ENCODE measurements around the gene RREB1.
A peak's percentile ranks its signal among the peaks of the same experiment; 100 is the strongest.

Gene RREB1

DNA sequence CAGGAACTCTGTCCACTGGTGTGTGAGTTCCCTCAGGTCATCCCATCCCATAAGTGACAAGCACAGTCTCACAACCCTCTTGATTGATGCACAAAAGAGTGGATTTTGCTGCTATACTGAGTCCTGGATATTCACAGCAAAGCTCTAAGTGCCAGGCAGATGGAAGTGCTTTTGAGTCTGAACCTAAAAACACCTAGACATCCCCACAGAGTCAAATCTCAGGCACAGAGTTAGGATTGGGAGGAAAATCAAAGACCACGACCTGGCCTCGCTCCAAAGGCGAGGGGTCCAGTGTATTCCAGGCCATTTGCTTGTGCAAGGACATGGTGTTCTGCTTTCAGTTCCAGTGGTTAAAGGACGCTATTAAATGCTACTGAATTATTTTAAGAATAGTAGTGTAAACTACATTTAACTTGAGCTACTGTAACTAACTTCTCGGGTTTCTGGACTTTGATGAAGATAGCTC lies 56.8 kb downstream of the RREB1 start:
- Mint-ChIP-seq H3K36me3 (ENCODE audit: low read depth) (no peaks in the 10 kb centered on the region), H3K4me1 (peaks cover 84% of the 10 kb centered on the region), H3K4me3 (no peak overlapping the region), H3K9me3 (no peaks in the 10 kb centered on the region), H3K27me3 (ENCODE audit: low read depth, poor library complexity) (peaks cover 3% of the 10 kb centered on the region), H3K27ac (peak overlapping the region; percentile 3)
- TF ChIP-seq, protein P1, sequence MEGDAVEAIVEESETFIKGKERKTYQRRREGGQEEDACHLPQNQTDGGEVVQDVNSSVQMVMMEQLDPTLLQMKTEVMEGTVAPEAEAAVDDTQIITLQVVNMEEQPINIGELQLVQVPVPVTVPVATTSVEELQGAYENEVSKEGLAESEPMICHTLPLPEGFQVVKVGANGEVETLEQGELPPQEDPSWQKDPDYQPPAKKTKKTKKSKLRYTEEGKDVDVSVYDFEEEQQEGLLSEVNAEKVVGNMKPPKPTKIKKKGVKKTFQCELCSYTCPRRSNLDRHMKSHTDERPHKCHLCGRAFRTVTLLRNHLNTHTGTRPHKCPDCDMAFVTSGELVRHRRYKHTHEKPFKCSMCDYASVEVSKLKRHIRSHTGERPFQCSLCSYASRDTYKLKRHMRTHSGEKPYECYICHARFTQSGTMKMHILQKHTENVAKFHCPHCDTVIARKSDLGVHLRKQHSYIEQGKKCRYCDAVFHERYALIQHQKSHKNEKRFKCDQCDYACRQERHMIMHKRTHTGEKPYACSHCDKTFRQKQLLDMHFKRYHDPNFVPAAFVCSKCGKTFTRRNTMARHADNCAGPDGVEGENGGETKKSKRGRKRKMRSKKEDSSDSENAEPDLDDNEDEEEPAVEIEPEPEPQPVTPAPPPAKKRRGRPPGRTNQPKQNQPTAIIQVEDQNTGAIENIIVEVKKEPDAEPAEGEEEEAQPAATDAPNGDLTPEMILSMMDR (IDR thresholded peaks at IDR 0.05), result no peak
- DNase-seq, result no peak

DNA sequence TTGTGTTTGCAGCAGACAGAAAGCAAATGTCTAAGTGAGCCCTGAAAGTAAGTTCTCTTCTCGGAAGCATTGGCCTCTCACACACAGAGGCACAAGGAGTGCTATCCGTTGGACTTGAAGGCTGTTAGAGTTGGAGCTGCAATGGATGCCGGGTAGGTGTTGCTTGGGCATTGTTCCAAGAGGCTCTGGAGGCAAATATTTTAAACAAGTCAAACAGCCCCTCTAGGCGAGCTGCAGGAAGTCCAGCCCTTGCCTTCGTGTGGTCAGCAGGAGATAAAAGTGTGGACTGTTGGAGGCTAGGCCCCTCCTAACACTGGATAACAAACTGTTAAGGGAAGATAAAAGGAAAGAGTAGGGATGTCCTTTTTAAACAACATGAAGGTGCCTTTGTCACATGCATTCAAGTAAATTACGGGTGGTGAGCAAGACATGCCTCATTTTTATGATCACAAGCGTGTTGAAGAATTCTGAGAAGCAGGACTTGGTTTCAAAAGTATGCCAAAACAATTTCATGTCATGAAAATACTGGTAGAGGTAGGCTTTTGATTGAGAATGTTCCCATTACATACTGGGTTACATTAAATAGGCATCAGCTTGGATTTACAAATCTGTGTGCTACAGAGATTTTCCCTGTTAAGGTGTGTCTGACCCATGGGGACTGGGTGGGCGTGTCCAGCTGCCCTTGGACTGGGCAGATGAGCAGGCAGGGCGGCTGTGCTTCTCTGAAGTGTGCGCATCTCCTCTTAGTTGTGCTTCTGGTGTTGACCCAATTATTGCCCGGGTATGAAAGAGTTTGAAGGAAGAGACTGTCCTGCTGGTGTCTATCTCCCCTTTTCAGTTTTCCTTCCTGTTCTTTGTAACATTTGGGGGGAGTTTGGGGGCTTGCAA lies 57.5 kb downstream of the RREB1 start:
- H3K36me3 Mint-ChIP-seq (ENCODE audit: low read depth), result no peaks in the 10 kb centered on the region
- H3K4me1 Mint-ChIP-seq, result peaks cover 87% of the 10 kb centered on the region
- peak overlapping the region; percentile 37 for H3K4me3 Mint-ChIP-seq
- TF ChIP-seq, protein P1 (IDR thresholded peaks at IDR 0.05), result no peak
- no peak for DNase-seq
- H3K27me3 Mint-ChIP-seq (ENCODE audit: low read depth, poor library complexity), result peaks cover 3% of the 10 kb centered on the region
- H3K9me3 Mint-ChIP-seq, result no peaks in the 10 kb centered on the region
- peak overlapping the region; percentile 47 for H3K27ac Mint-ChIP-seq

DNA sequence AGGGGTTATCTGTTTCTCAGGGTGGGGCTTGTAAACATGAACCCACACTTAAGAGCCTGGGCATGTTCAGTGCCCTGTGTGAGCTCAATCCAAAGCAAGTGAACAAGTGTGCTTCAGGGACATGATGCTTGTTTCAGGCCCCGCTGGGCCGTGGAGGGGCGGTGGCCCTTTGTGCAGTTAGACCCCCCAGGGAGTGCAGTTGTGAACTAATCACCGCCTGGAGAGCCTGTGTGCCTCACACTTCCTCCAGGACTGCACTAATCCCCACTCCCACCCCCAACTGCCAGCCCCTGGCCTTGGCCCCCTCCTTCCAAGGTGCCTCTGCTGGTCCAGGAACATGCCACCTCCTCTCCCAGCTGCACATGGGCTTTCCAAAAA lies 58.1 kb downstream of the RREB1 start:
- peaks cover 3% of the 10 kb centered on the region for H3K27me3 Mint-ChIP-seq (ENCODE audit: low read depth, poor library complexity)
- no peak for DNase-seq
- H3K4me3 Mint-ChIP-seq, result no peak overlapping the region

GRCh38 chr6:7166410-7167293 lies 58.9 kb downstream of the RREB1 start:
- H3K36me3 Mint-ChIP-seq (ENCODE audit: low read depth), result peaks cover 4% of the 10 kb centered on the region
- H3K4me1 Mint-ChIP-seq, result peaks cover 87% of the 10 kb centered on the region
- H3K27ac Mint-ChIP-seq, result peak overlapping the region; percentile 66
- DNase-seq, result no peak
- no peak overlapping the region for H3K4me3 Mint-ChIP-seq
- TF ChIP-seq, protein P1 (IDR thresholded peaks at IDR 0.05), result no peak
- no peaks in the 10 kb centered on the region for H3K9me3 Mint-ChIP-seq
- H3K27me3 Mint-ChIP-seq (ENCODE audit: low read depth, poor library complexity), result no peaks in the 10 kb centered on the region

More for the DNA sequence above, 58.1 kb downstream of the RREB1 start:
- no peaks in the 10 kb centered on the region for H3K9me3 Mint-ChIP-seq
- TF ChIP-seq, protein P1 (IDR thresholded peaks at IDR 0.05), result no peak
- H3K36me3 Mint-ChIP-seq (ENCODE audit: low read depth), result no peaks in the 10 kb centered on the region
- peaks cover 87% of the 10 kb centered on the region for H3K4me1 Mint-ChIP-seq
- no peak overlapping the region for H3K27ac Mint-ChIP-seq

DNA sequence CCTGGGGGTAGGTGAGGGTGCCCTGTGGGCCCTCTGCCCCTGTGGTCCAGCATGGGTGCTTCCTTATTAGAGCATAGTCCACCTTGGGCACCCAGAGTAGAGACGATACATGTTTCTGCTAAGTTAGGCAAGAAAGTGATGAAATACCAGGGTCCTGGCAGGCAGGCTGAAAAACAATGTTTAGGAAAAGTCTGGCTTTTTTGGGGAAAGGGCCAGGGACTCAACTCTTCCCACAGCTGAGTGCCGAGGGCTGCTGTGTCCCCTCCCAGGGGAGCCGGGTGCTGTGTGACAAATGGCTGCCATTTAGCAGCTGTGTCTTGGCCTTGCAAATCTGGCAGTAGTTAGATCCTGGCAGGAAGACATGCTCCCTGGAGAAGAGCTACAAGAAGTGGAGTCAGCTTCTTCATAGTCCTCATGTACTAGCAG lies 61.5 kb downstream of the RREB1 start:
- TF ChIP-seq, protein P1 (IDR thresholded peaks at IDR 0.05), result no peak
- Mint-ChIP-seq H3K27ac (no peak overlapping the region), H3K4me3 (no peak overlapping the region), H3K36me3 (ENCODE audit: low read depth) (peaks cover 5% of the 10 kb centered on the region), H3K4me1 (peaks cover 79% of the 10 kb centered on the region), H3K9me3 (no peaks in the 10 kb centered on the region), H3K27me3 (ENCODE audit: low read depth, poor library complexity) (no peaks in the 10 kb centered on the region)
- no peak for DNase-seq

All from nephron progenitor cell (in vitro differentiated cells).